Esophagus (tissue), 2 donors: ENCODE measurements around the gene EN2. TPM values are rescaled to one million over a fixed set of nuclear protein-coding genes. Genes with fewer than 3 reads are reported as not detected.

Experiments used
- H3K27ac ChIP-seq, 2 donors: one replicate each; pipeline ENCODE4 v1.5.1; 2013; ENCODE audit warnings: low read depth in 2 of 2, mild to moderate bottlenecking in 2 of 2, inconsistent platforms in 1 of 2, low read length in 1 of 2, moderate library complexity in 1 of 2
- H3K27me3 ChIP-seq, 2 donors: one replicate each; pipeline ENCODE4 v1.6.1; 2013; ENCODE audit warnings: low read length in 2 of 2, control low read depth in 1 of 2, mild to moderate bottlenecking in 1 of 2; ENCODE audit not compliant: insufficient read depth in 2 of 2, control insufficient read depth in 1 of 2
- H3K36me3 ChIP-seq, 2 donors: one replicate each; pipeline ENCODE4 v1.6.1; 2013; ENCODE audit warnings: low read length in 1 of 2; ENCODE audit not compliant: control insufficient read depth in 2 of 2, insufficient read depth in 2 of 2
- H3K4me1 ChIP-seq, 2 donors: one replicate each; pipeline ENCODE4 v1.6.1; 2013; ENCODE audit warnings: low read length in 1 of 2; ENCODE audit not compliant: control insufficient read depth in 2 of 2, insufficient read depth in 2 of 2
- H3K4me3 ChIP-seq, 2 donors: one replicate each; pipeline ENCODE4 v1.5.1; 2013; ENCODE audit warnings: low read length in 2 of 2, mild to moderate bottlenecking in 2 of 2, low read depth in 1 of 2, moderate library complexity in 1 of 2
- H3K9me3 ChIP-seq, 2 donors: one replicate each; pipeline ENCODE4 v1.6.1; 2013; ENCODE audit warnings: mild to moderate bottlenecking in 2 of 2, low read depth in 1 of 2, low read length in 1 of 2, moderate library complexity in 1 of 2; ENCODE audit not compliant: control insufficient read depth in 2 of 2, insufficient read depth in 1 of 2
- WGBS, 2 donors: extraction: QIAGEN DNeasy Blood & Tissue Kit; methylation state at CpG; one replicate each; pipeline ENCODE4 v1.1.7; 2013; 5-methylcytosine and 5-hydroxymethylcytosine counted together
- polyA plus RNA-seq, 2 donors: library from polyadenylated mRNA; stranded (reverse); fragments of 200-250 nt; gene quantifications; one replicate each; pipeline ENCODE4 v1.2.3, GENCODE V29; 2013
- donor health status: healthy with polysubstance abuse.
- donor health status: Bipolar disorder and iron deficiency.

Gene EN2
- polyA plus RNA-seq, 2 donors: 0.01 to 0.02 TPM

DNA sequence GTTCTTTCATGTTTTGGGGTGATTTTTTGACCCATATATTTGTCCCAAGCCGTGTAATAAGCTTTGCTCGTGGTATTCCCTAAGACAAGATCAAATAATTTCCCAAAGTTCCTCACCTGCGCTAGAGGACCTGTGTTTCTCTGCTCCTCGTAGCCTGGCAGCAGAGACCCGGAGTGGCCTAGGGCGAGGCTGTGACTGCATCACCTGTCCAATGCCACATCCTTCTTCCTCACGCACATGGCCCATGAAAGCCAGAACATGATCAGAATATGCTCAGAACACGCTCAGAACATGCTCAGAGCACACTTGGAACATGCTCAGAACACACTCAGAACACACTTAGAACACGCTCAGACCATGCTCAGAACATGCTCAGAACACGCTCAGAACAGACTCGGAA lies 23.8 kb downstream of the EN2 start:
- WGBS, 2 donors: 88 to 92% methylated on average over 11 of the region's 11 CpGs
- H3K36me3 ChIP-seq: no peaks in the 10 kb centered on the region
- no peaks in the 10 kb centered on the region for H3K4me1 ChIP-seq
- H3K9me3 ChIP-seq: peaks cover 0 to 6% of the 10 kb centered on the region in 2 donors
- H3K27ac ChIP-seq: no peak overlapping the region
- no peaks in the 10 kb centered on the region for H3K27me3 ChIP-seq
- H3K4me3 ChIP-seq: no peak overlapping the region

DNA sequence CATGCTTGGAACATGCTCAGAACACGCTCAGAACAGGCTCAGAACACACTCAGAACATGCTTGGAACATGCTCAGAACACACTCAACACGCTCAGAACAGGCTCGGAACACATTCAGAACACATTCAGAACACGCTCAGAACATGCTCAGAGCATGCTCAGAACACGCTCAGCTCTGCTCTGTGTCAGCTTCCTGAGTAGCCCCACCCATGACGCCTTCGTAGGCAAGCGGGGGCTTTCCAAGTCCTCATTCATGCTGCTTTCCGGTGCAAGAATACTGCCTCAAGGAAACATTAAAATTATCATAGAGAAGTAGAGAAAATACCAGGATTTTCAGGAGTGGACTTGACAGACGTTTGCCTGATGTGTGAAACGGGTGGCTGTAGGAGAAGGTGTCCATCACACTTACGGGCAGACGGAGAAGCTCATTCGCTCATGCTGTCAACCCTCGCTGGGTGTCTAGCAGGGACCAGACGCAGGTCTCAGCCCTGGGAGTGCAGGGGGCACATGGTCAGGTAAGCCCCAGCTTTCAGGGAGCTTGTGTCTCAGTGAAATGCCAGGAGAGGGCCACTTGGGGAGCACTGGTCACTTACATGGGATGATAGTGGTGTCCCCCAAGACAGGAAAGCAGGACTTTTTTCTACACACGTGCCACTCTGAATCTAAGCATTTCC lies 24.7 kb downstream of the EN2 start:
- WGBS, 2 donors: 63 to 66% methylated on average over 17 of the region's 17 CpGs
- Histone ChIP-seq H3K27me3 (no peaks in the 10 kb centered on the region), H3K4me1 (no peaks in the 10 kb centered on the region), H3K36me3 (no peaks in the 10 kb centered on the region), H3K9me3 (peaks cover 0 to 6% of the 10 kb centered on the region in 2 donors), H3K27ac (no peak overlapping the region), H3K4me3 (no peak overlapping the region)

DNA sequence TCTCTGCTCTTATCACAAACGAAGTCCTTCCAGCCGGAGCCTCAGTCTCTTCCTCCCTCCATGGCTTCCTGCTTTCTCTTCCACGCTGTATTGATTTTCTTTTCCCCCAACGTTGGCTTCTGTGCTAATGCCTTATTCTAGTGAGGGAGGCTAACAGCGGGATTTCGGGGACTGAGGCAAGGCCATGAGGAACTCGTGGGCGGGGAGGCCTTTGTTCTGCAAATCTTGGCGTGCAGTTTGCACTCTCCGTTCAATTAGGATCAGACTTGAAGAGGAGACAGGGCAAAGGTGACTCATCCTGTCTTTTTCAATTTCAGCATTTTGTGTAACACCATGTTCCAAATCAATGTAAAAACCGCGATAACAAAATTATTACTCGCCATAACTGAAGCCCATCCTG lies 25.3 kb downstream of the EN2 start:
- H3K27me3 ChIP-seq: no peaks in the 10 kb centered on the region
- H3K27ac ChIP-seq: no peak overlapping the region

DNA sequence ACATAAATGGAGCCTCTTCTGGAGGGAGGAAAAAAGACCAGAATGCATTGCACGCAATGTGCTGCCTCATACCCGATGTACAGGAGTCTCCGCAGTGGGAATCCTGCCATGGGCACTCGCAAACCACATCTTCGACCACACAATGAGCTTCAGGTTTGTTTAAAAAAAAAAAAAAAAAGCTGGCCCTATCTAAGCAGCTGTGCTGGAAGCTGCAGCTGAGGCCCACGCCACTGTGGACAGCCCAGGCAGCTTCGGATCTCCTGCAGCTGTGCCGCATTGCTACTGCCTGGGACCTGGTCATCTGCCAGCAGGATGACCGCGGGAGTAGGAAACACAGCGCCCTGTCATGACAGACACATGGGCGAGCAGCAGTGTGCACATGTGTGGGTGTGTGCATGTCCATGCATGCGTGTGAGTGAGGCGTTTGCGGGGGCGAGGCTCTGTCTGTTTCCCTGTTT lies 26.0 kb downstream of the EN2 start:
- H3K27ac ChIP-seq: no peak overlapping the region
- no peak overlapping the region for H3K4me3 ChIP-seq
- no peaks in the 10 kb centered on the region for H3K27me3 ChIP-seq
- 33 to 46% methylated on average over 16 of the region's 16 CpGs for WGBS, 2 donors
- H3K4me1 ChIP-seq: no peaks in the 10 kb centered on the region
- H3K36me3 ChIP-seq: no peaks in the 10 kb centered on the region
- peaks cover 0 to 6% of the 10 kb centered on the region in 2 donors for H3K9me3 ChIP-seq

More for the DNA sequence above, 25.3 kb downstream of the EN2 start:
- peaks cover 0 to 6% of the 10 kb centered on the region in 2 donors for H3K9me3 ChIP-seq
- no peaks in the 10 kb centered on the region for H3K36me3 ChIP-seq
- H3K4me3 ChIP-seq: no peak overlapping the region
- WGBS, 2 donors: 22 to 26% methylated on average over 13 of the region's 13 CpGs
- no peaks in the 10 kb centered on the region for H3K4me1 ChIP-seq

GRCh38 chr7:155484483-155485399 lies 26.8 kb downstream of the EN2 start:
- Histone ChIP-seq H3K4me3 (no peak overlapping the region), H3K36me3 (no peaks in the 10 kb centered on the region), H3K4me1 (no peaks in the 10 kb centered on the region), H3K27me3 (no peaks in the 10 kb centered on the region), H3K9me3 (peaks cover 0 to 6% of the 10 kb centered on the region in 2 donors), H3K27ac (no peak overlapping the region)
- 75 to 89% methylated on average over 23 of the region's 23 CpGs for whole genome bisulfite sequencing, 2 donors

DNA sequence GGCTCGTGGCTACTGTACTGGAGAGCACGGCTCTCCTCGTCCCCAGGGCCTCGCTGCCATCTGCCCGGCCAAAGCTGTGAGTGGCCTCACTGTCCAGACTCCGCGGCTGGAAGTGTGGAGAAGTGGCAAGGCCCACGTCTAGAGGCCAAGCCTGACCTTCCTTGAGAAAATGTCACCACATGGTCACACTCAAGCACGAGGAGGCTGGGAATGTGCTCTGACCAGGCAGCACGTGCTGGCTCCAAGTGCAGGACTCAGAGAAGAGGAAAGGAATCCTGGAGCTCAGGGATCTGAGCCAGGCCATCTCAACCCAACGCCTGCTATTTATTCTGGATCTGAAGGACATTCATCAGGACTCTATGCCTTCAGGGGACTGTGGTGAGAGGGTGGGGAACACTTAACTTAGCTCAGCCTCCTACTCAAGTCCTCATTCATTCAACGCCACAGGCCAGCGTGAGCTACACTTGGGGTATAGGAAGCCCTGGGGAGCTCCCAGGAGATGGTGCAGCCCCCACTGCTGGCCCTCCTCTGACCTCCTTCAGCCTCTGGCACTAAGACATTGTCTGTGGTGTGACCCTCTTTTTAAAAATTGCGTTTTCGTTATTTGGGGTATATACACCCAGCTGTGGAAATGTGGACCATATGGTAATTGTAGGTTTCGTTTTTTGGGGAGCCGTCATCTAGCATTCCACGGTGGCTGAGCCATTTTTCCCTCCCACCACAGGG lies 29.0 kb downstream of the EN2 start:
- 84 to 87% methylated on average over 18 of the region's 18 CpGs for WGBS, 2 donors
- Histone ChIP-seq H3K4me1 (peaks cover 5 to 7% of the 10 kb centered on the region in 2 donors), H3K27ac (no peak overlapping the region), H3K36me3 (no peaks in the 10 kb centered on the region), H3K9me3 (peaks cover 0 to 6% of the 10 kb centered on the region in 2 donors), H3K4me3 (no peak overlapping the region), H3K27me3 (peaks cover 0 to 4% of the 10 kb centered on the region in 2 donors)

DNA sequence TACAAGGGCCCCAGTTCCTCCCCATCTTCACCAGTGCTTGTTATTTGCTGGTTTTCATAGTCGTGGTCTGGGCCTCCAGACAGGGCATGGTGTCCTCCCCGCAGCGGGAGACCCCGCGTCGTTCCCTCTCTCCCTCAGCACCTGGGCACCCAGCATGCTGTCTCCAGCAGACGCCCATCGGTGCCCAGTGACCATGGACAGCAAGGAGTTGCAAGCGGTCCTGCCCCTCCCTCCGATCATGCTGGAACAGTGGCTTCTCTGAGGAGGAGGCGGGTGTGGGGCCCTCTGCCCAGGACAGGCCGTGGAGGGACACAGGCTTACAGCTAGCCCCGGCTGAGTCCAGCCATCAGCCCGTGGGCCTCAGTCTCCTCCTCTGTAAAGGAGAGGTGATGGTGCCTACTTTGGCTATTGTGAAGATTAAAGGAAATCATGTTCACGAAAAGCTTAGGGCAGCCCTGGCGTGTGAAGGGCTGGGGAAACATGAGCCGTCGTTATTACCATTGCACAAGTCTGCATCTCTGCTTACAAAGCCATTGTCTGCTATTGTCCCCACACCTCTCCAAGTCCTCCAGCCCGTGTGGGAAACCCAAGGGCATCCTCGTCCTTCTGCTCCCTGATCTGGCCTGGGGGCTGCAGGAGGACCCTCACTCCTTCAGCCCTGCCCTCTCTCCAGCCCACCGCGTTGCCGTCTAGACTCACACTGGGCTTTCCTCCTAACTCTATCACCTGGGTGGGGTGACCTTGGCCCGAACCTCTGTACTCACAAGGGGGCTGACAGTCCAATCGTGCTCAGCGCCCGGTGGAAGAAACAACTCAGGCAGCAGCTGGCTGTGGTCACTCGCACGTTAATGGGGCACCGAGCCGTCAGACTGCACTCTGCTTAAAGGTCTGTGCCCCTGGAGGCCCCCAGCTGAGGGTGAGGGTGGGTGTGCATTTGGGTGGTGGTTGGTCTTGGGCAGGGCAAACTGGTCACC lies 29.9 kb downstream of the EN2 start:
- 83 to 87% methylated on average over 31 of the region's 31 CpGs for WGBS, 2 donors
- H3K9me3 ChIP-seq: no peaks in the 10 kb centered on the region
- no peak overlapping the region for H3K4me3 ChIP-seq
- peaks cover 5 to 7% of the 10 kb centered on the region in 2 donors for H3K4me1 ChIP-seq
- H3K36me3 ChIP-seq: no peaks in the 10 kb centered on the region
- no peak overlapping the region for H3K27ac ChIP-seq
- peaks cover 0 to 4% of the 10 kb centered on the region in 2 donors for H3K27me3 ChIP-seq

DNA sequence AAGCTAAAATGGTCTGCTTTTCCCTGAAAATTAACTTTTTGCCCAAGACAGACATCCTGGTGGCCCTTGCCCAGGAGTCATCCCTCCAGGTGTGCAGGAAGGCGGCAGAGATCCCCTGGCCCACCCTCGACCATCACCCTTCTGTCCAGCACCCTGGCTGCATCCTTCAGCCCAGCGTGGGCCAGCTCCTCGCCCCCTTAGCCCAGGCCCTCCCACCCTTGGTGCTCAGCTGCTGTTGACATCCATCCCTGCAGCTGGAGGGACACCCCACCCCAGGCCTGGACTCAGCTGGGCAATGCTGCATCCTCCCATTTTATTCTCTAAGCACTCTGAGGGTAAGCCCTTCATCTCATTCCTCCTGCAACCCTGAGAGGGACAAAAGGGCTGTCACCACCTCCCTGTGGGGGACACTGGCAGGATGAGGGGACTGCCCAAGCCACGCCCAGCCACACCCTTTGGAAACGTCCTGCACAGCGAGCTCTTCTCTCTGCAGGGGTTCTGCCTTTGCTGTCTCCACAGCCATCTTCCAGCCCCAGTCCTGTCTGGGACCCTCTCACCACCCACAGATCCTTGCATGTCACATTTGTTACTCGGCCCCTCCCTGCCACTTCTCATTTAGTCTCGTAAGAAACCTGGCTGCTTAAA lies 30.7 kb downstream of the EN2 start:
- Histone ChIP-seq H3K9me3 (no peaks in the 10 kb centered on the region), H3K4me1 (peaks cover 5 to 7% of the 10 kb centered on the region in 2 donors), H3K27me3 (peaks cover 0 to 4% of the 10 kb centered on the region in 2 donors), H3K36me3 (no peaks in the 10 kb centered on the region), H3K27ac (no peak overlapping the region), H3K4me3 (no peak overlapping the region)
- 53 to 54% methylated on average over 8 to 9 of the region's 9 CpGs for WGBS, 2 donors
